ENCODE measurements around the gene TM4SF5.

GRCh38 chr17:4741544-4741943, 30.1 kb upstream of the TM4SF5 start:
- TF ChIP-seq POLR2A (IDR thresholded peaks at IDR 0.05) (no peak), EP300 (IDR thresholded peaks at IDR 0.05) (no peak)
